HG03139 (cell line): Measurements from ENCODE around the gene SMCO2.

ENCODE experiments used
- ATAC-seq: cut with Tn5 transposase; IDR thresholded peaks from one replicate; pipeline ENCODE4 v1.9.1; 2021; ENCODE audit not compliant: unreplicated experiment

The SMCO2 gene

GRCh38 chr12:27451036-27451825 is 4.7 kb downstream of the SMCO2 start:
- ATAC-seq, result no peak

DNA sequence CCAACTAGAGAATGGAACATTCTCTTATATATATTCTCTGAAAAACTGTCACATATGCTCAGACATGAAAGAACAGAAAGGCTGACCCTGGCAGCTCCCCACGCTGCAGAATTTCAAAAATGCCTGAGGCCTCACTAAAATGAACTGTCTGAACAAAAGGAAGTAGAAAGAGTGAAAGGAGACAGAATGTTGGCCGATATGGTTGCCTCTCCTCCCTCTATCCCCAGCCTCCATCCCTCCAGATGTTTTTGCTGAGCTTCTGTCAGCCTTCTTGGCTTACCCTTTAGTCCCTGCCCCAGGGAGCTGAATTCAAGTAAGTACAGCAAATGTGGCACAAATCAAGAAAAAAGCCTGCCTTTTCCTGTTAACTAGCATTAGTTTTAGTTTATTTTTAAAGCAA is 6.9 kb downstream of the SMCO2 start:
- no peak for ATAC-seq

GRCh38 chr12:27455589-27455988 is 9.1 kb downstream of the SMCO2 start:
- no peak for ATAC-seq

- ATAC-seq, result no peak
Observed at GRCh38 chr12:27456618-27457017, 10.1 kb downstream of the SMCO2 start.

GRCh38 chr12:27460471-27460978 is 14.0 kb downstream of the SMCO2 start:
- no peak for ATAC-seq

- no peak for ATAC-seq
Observed at GRCh38 chr12:27462151-27462694, 15.7 kb downstream of the SMCO2 start.

DNA sequence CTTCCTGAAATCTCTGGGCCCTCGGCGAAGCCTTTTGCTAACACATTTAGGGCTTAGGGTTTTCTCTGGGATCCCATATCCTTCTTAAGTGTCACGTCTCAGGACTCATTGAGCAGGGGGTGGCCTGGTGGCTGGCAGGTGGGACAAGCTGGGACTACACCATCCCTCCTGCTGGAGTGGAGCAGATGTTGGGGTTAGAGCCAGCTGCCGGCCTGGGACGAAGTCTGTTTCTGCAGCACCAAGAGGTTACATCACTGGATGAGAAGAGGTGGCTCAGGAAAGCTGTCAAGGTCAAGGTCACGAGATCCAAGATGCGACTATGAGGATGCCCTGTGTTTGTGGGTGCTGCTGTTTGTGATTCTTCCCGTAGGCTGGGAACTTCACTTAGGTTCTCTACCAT is 16.3 kb downstream of the SMCO2 start:
- ATAC-seq, result no peak

DNA sequence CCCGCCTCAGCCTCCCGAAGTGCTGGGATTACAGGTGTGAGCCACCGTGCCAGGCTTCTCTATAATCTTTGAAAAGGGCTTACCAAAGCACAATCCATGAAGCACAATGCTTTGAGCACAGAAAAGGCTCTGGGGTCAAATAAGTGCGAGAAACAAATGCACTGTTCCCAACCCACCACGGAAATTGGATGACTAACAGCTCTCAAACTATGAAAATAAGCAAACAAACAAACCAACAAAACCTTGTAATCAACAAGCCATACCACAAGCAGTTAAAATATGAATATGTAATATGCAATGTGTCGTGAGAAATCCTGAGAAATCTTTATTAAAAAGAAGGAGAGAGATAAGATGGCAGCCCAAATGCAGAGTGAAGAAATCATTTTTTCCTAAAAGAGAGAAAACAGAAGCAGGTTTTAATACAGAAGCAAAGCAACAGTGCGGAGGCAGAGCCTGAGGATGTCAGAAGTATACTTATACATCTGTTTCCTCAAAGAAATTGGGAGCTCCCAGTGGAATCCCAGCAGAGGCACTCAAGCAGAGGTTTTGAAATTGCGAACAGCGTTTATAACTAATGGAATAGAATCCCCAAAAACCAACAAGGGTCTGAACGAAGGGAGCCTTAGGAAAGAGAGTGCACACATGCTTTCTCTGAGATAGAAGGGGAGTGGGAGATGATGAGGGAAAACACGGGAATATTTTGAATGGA is 17.1 kb downstream of the SMCO2 start:
- no peak for ATAC-seq

DNA sequence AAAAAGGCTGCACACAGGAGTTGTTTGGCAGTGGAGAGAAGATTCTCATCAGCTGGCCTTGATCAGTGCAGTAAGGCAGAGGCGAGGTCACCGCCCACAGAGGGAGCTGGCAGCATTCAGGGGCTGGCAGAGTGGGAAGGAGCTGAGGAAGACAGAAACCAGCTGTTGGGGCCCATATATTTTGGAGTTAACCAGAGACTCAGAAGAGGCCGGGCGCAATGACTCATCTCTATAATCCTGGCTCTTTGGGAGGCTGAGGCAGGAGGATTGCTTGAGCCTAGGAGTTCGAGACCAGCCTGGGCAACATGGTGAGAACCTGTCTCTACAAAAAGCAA is 17.7 kb downstream of the SMCO2 start:
- no peak for ATAC-seq

- ATAC-seq, result no peak
Observed at GRCh38 chr12:27467641-27468040, 21.1 kb downstream of the SMCO2 start.

- ATAC-seq, result no peak
Observed at GRCh38 chr12:27468241-27468640, 21.7 kb downstream of the SMCO2 start.

DNA sequence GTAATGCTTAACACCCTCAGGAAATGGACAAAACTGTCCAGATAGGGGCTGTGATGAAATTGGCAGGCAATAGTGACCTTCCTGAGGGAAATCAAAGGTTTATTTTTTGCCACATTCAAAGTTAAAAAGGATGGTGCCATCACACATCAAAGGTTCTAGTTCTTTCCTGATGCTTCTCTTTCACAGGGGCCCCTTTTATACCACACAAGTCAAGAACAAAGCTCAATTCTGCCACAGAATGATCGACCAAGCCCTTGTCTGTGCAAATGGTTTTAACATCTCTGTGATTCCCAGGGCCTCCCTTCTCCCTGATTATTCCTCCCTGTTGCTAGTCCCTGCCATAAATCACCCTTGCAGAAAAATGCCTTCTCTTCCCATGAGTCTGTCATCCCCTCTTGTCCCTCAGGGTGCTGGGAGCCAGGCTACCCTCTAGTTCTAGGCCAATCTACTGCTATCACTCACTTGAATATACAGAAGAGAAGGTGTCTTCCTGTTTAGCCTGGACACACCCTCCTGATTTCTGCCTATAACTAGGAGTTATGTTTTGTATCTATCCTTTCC is 22.7 kb downstream of the SMCO2 start:
- no peak for ATAC-seq

DNA sequence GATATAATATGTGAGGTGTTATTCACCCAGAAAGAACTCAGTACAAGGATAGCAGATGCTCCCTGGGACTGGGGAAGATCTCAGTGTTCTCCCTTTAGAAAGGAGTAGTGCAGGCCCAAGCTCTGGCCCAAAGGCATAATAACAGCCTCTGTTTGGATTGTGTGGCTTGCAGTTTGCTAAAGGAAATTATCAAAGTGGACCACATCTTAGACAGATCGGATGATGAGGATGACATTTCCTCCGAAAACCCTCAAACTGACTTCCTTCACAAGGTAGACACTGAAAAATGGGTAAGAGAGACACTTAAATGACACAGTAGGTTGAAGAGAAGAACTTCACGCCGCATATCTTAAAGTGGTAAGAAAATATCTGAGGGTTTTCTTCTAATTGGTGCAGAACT is 26.1 kb downstream of the SMCO2 start:
- ATAC-seq, result no peak

GRCh38 chr12:27474344-27474743 is 27.8 kb downstream of the SMCO2 start:
- ATAC-seq, result no peak

DNA sequence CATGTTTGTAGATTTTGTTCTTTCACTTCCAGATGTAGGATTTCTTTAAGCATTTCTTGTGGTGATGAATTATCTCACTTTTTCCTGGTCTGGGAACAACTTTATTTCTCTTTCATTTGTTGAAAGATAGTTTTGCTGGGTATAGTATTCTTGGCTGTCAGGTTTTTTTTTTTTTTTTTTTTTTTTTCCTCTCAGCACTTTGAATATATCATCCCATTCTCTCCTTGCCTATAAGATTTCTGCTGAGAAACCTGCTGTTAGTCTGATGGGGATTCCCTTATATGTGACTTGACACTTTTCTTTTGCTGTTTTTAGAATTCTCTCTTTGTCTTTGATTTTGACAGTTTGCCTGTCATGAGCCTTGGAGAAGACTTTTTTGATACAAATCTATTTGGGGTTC is 30.5 kb downstream of the SMCO2 start:
- ATAC-seq, result no peak

- ATAC-seq, result no peak
Observed at GRCh38 chr12:27478949-27479348, 32.4 kb downstream of the SMCO2 start.

DNA sequence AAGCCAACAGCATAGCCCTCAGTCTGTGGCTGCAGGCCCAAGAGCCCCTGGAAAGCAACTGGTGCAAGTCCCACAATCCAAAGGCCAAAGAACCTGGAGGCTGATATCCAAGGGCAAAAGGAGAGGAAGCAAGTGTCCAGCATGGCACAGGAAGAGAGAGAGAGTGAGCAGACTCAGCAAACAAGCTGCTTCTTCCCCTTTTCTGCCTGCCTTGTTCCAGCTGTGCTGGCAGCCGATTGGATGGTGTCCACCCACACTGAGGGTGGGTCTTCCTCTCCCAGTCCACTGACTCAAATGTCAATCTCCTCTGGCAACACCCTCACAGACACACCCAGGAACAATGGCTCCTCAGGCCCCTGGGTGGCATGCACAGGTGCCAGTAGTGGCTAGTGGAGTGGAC is 33.5 kb downstream of the SMCO2 start:
- no peak for ATAC-seq

- ATAC-seq, result no peak
Observed at GRCh38 chr12:27486961-27487360, 40.4 kb downstream of the SMCO2 start.

- ATAC-seq, result no peak
Observed at GRCh38 chr12:27488479-27488878, 41.9 kb downstream of the SMCO2 start.

- ATAC-seq, result no peak
Observed at GRCh38 chr12:27491226-27491625, 44.7 kb downstream of the SMCO2 start.

DNA sequence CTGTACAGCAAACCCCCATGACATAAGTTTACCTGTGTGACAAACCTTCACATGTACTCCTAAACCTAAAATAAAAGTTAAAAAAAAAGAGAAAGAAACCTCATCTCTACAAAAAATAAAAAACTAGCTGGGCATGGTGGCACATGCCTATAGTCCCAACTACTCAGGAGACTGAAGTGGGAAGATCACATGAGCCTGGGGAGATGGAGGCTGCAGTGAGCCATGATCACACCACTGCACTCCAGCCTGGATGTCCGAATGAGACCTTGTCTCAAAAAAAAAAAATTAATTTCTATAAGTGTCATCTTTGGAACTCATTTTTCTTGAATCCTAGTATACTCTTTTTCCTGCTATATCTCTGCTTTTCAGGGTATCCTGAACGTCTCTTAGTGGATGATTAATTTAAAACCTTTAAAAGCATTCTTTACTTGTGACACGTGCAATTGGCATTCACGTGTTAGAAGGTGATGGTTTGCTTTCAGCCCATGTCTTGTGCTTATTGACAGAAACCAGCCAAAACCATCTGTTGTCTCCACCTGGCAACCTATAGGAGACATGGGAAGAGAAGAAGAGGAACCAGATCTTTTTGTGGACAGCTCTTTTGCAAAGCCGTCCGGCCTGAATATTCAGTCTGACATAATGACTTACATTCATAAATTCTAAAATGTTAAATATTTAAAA is 46.9 kb downstream of the SMCO2 start:
- no peak for ATAC-seq
